HG03442 (cell line): Measurements from ENCODE around the gene NCS1.
"Not testable (repeated sequence)": the region's sequence is repeated elsewhere in the genome, so short reads cannot be mapped to it uniquely, and the experiment has no call there.

Source experiments
- ATAC-seq: cut with Tn5 transposase; IDR thresholded peaks from one replicate; pipeline ENCODE4 v1.9.1; 2021; ENCODE audit warnings: mild to moderate bottlenecking, moderate library complexity; ENCODE audit not compliant: unreplicated experiment

The NCS1 gene

GRCh38 chr9:130259044-130259443 lies 86.8 kb downstream of the NCS1 start:
- ATAC-seq = no peak

- no peak for ATAC-seq
Measured at GRCh38 chr9:130260816-130261765, 88.9 kb downstream of the NCS1 start.

DNA sequence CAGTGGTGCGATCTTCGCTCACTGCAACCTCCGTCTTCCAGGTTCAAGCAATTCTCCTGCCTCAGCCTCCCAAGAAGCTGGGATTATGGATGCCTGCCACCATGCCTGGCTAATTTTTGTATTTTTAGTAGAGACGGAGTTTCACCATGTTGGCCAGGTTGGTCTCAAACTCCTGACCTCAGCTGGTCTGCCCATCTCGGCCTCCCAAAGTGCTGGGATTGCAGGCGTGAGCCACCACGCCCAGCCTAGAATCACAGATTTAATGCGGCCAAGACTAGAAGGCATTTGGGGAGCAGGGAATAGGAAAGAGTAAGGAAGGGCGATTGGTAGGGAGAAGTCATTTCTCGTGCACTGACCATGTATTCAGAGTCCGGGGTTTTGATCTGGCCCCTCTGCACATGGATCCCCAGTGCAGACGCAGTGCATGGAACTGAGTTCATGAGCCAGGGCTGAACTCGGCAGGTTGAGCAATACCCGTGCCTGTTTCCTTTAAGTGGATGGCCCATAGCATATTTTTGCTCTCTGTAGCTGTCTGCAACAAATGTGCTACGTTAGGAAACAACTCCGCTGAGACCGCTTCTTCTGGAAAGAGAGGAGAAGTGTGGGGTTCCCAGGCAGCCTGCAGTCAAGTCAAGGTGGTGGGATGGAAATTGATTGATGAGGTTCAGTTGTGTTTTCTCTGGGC lies 90.0 kb downstream of the NCS1 start:
- no peak for ATAC-seq

- ATAC-seq = no peak
Measured at GRCh38 chr9:130262771-130263170, 90.6 kb downstream of the NCS1 start.

DNA sequence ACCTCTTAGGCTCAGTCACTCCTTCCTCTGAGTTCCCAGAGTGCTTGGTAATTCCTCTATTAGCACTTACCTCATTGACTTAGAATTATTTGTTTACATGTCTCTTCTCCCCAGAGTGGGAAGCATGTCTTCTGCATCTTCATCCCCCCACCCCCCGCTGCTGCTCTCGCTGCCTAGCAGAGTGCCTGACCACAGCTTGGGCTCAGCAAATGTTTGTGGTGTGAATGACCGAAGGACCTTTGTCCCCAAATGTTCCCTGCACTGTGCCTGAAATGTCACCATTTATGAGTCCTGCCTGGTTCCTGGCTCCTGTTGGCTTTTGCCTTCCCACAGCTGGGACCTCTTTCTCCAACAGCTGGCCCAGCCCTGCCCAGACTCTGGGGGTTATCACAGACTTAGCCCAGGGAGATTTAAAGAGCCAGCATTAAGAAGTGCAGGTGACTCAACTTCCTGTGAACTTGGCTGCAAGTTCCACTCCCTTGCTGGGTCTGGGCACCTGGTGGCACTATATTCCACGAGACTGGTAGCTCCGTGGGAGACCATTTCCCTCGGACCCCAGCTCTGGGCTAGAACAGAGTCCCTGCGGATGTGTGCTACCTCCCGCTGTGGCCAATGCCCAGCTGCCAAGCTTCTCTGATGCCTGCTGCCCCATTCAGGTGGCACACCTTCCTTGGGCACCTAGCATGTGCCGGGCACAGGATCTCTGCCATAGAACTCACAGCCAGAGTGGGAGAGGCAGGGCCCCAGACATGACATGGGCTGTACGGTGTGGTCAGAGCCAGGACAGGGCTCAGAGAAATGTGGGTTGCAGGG lies 91.6 kb downstream of the NCS1 start:
- ATAC-seq = no peak

DNA sequence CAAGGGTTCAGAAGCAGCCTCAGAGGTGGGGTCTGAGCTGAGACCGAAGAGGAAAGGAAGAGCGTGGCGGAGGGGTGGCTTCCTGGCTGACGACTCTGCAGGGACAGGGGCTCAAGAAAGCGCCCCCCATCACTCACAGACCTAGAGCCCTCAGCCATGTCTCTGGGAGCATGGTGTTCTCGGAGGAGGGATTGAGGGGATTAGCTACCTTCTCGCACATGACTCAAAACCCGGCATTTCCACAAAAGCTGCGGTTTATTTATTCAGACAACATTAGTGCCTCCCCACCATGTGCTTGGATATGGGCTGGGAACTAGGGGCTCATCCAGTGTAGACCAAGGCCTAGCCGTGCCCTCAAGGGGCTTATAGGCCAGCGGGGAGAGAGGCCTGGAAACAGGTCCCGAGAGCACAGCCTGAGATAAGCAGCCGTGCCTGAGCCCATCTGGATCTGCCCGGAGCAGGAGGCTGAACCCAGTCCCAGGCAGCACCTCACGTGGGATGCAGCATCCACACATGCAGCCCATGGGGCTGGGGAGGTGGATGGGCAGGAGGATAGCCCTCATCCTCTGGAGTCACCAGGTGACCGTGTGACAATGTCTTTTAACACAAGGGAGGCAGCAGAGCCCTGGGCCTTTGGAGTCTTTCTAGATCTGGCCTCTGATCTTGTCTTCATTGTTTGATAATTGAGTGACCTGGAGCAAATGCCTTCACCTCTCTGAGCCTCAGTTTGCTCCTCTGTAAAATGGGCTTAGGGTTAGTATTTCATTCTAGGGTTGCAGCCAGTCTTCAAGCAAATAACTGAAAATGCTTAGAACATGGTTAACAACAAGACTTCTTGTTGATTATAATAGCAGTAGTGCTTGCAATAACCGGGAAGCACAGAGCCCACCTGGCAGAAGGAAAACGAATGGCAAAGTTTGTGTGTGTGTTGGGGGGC lies 92.5 kb downstream of the NCS1 start:
- no peak for ATAC-seq

GRCh38 chr9:130265431-130266235 lies 93.4 kb downstream of the NCS1 start, which contains the start of gene HMCN2:
Gene HMCN2, plus strand, starts transcription at chr9:130265760. Its CDS starts 119 bp downstream, at chr9:130265879.
- ATAC-seq = no peak

- no peak for ATAC-seq
Measured at GRCh38 chr9:130266236-130267098, 94.3 kb downstream of the NCS1 start.

GRCh38 chr9:130267930-130268329 lies 95.7 kb downstream of the NCS1 start:
- no peak for ATAC-seq

DNA sequence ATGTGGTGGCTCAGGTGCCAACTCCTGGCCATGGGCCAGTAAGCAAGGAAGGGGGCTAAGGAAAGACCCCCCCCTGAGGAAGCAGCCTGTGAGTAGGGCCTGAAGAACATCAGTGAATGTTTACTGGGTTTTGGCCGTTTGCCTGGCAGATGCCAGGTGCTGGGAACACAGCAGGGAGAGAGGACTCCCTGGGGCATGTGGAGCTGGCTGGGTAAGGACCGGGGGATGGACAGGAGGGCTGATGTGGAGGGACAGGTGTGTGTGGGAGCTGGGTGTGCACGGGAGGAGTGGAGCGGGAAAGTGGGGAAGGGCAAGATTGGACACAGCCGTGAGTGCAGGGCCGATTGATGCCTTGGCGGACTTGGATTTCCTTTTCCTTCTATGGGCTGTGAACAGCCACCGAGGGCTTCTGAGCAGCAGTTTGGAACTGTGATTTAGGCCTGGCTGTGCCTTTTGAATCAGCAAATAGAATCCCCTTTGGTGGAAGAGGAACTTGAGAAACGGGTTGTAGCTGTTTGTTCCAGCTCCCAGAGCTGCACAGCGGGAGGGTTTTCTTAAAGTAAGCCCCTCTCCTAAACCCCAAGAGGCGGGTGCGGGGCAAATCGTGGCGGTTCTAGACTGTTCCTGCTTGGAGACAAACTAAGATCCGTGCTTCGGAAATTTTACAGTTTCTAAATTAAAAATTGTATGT lies 96.5 kb downstream of the NCS1 start:
- ATAC-seq = no peak

GRCh38 chr9:130271473-130271872 lies 99.3 kb downstream of the NCS1 start:
- ATAC-seq = no peak

GRCh38 chr9:130275156-130275555 lies 103.0 kb downstream of the NCS1 start:
- no peak for ATAC-seq

DNA sequence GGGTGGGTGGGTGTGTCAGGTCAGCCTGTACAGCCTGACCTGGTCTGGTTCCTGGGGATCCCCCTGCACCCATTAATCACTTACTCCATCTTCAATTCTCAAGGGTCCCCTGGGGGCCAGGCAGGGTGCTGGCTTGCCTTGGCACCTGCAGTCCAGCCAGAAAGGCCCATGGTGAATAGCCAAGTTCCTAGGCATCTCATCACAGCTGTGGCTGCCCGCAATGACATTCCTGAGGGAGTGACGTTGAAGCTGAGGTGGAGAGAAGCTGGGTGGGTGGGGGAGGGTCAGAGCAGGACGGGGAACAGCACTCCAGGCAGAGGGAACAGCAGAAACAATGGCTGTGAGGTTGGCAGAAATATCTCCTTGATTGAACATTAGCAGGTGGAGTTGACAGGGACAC lies 103.9 kb downstream of the NCS1 start:
- no peak for ATAC-seq

GRCh38 chr9:130276955-130277354 lies 104.8 kb downstream of the NCS1 start:
- ATAC-seq = no peak

GRCh38 chr9:130277525-130277924 lies 105.3 kb downstream of the NCS1 start:
- ATAC-seq = not testable (repeated sequence)

DNA sequence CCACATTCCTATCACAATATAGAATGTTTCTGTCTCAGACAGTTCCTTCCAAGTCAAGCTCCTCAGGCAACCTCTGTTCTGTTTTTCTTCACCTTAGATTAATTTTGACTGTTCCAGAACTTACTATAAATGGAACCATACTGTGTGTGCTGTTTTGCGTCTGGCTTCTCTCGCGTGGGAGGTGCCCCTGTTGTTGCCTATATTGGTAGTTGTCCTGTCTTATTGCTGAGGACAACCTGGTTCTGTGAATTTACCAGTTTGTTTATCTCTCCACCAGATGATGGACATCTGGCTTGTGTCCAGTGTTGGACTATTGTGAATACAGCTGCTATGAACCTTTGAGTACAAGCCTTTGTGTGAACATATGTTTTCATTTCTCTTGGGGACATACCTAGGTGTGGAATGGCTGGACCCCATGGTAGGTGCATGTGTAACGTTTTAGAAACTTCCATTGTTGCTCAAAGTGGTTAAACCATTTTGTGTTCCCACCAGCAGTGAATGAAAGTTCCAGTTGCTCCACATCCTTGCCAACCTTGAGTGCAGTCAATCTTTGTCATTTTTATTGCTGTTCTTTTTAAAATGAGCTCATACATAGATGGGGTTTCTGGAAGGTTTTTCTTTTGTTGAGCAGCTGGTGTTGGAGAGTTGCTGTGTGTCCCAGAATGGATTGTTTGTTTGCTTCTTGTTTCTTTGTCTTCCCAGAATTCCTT lies 111.5 kb downstream of the NCS1 start:
- ATAC-seq = no peak

DNA sequence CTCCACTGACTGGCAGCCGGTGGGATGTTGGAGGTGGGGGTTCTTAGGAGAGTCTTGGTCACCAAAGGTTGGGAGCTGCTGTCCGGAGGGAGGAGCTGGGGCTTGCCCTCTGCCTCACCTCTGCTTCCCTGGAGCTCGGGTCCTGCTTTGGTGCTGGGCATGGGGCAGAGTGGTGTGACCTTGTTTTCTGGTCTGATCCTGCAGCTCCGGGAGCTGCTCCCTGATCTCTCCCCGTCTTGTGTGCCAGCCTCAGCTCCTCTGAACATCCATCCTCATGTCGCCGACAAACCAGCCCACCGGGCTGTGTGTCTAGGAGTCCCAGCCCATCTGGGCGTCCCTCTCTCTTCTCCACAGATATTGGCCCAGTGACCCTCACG lies 112.0 kb downstream of the NCS1 start:
- no peak for ATAC-seq
